IMR-90 (cell line): ENCODE data around the gene MT1A. TPM values are rescaled to one million over a fixed set of nuclear protein-coding genes. Genes with fewer than 3 reads are reported as not detected.

Source experiments
- ATAC-seq: fragments of 200-7000 bp; cut with Tn5 transposase; 2 replicates; pipeline ENCODE4 v1.9.1; 2020; ENCODE audit warnings: low read depth, mild to moderate bottlenecking, moderate library complexity
- BruUV-seq: library from RNA; stranded (reverse); fragments of 400-500 nt; replicated peaks from 2 replicates; lab custom pipeline; 2021; lab: Mats Ljungman, UMichigan
- CTCF ChIA-PET: fragments of 300-600 bp; formaldehyde crosslinking; extraction: SDS; loops from one replicate; lab custom pipeline; 2021; ENCODE audit warnings: antibody characterized with exemption; lab: Yijun Ruan, JAX
- POLR2A ChIA-PET: fragments of 300-600 bp; sonication (Branson Sonifier 250); formaldehyde crosslinking; loops from one replicate; lab custom pipeline; 2022; ENCODE audit warnings: antibody characterized with exemption; ENCODE audit not compliant: unreplicated experiment; lab: Charles Lee
- DNase-seq: peaks from one replicate; pipeline ENCODE4 v3.0.0; 2013
- H2AFZ ChIP-seq: replicated peaks from 2 replicates; pipeline ENCODE3; 2013; ENCODE audit warnings: low read length, mild to moderate bottlenecking; ENCODE audit not compliant: poor library complexity
- H2AK5ac ChIP-seq: 2 replicates; pipeline ENCODE4 v1.6.1; 2013; ENCODE audit warnings: low read depth, low read length, inconsistent platforms
- H2AK9ac ChIP-seq: replicated peaks from 2 replicates; pipeline ENCODE3; 2013; ENCODE audit warnings: mild to moderate bottlenecking, low read depth, low read length, moderate library complexity; ENCODE audit not compliant: poor library complexity
- H2BK120ac ChIP-seq: 2 replicates; pipeline ENCODE4 v1.6.1; 2013; ENCODE audit warnings: low read depth, low read length, inconsistent platforms
- H2BK15ac ChIP-seq: 3 replicates; pipeline ENCODE4 v1.6.1; 2013; ENCODE audit warnings: low read depth, low read length, inconsistent platforms
- H2BK20ac ChIP-seq: 2 replicates; pipeline ENCODE4 v1.6.1; 2013; ENCODE audit warnings: low read depth, mild to moderate bottlenecking, inconsistent platforms, low read length, moderate library complexity
- H2BK5ac ChIP-seq: 2 replicates; pipeline ENCODE4 v1.6.1; 2013; ENCODE audit warnings: mild to moderate bottlenecking, low read depth, low read length, inconsistent platforms; ENCODE audit not compliant: poor library complexity, severe bottlenecking
- H3K14ac ChIP-seq: replicated peaks from 2 replicates; pipeline ENCODE4 v1.6.1; 2013; ENCODE audit warnings: low read depth, low read length, inconsistent platforms
- H3K18ac ChIP-seq: 2 replicates; pipeline ENCODE4 v1.6.1; 2013; ENCODE audit warnings: low read depth, low read length, control low read depth
- H3K23ac ChIP-seq: 2 replicates; pipeline ENCODE4 v1.6.1; 2013; ENCODE audit warnings: low read depth, low read length, inconsistent platforms
- H3K27ac ChIP-seq: 2 replicates; pipeline ENCODE4 v1.5.1; 2013; ENCODE audit warnings: mild to moderate bottlenecking, control low read depth, low read length; ENCODE audit not compliant: insufficient read depth
- H3K27me3 ChIP-seq: 2 replicates; pipeline ENCODE4 v1.6.1; 2013; ENCODE audit warnings: low read length; ENCODE audit not compliant: control insufficient read depth, insufficient read depth
- H3K36me3 ChIP-seq: 2 replicates; pipeline ENCODE4 v1.6.1; 2013; ENCODE audit warnings: low read length, mixed read lengths; ENCODE audit not compliant: control insufficient read depth, insufficient read depth
- H3K4ac ChIP-seq: 2 replicates; pipeline ENCODE4 v1.6.1; 2013; ENCODE audit warnings: low read depth, low read length, inconsistent platforms
- H3K4me1 ChIP-seq: 2 replicates; pipeline ENCODE4 v1.6.1; 2013; ENCODE audit warnings: low read length, mixed read lengths; ENCODE audit not compliant: control insufficient read depth, insufficient read depth
- H3K4me2 ChIP-seq: 2 replicates; pipeline ENCODE4 v1.6.1; 2013; ENCODE audit warnings: low read depth, mild to moderate bottlenecking, control low read depth, low read length, moderate library complexity
- H3K4me3 ChIP-seq: 2 replicates; pipeline ENCODE4 v1.5.1; 2013; ENCODE audit warnings: low read depth, mild to moderate bottlenecking, control low read depth, low read length, moderate library complexity; ENCODE audit not compliant: insufficient read depth
- H3K56ac ChIP-seq: 2 replicates; pipeline ENCODE4 v1.6.1; 2013; ENCODE audit warnings: low read length, inconsistent platforms; ENCODE audit not compliant: insufficient read depth; ENCODE audit errors: extremely low read depth
- H3K79me1 ChIP-seq, 2 experiments: 2 replicates each; pipeline ENCODE4 v1.6.1; 2013; ENCODE audit warnings: low read length in 2 of 2, inconsistent platforms in 1 of 2, low read depth in 1 of 2
- H3K9ac ChIP-seq: 2 replicates; pipeline ENCODE4 v1.6.1; 2013; ENCODE audit warnings: low read depth, low read length, control low read depth
- H3K9me1 ChIP-seq: 2 replicates; pipeline ENCODE4 v1.6.1; 2013; ENCODE audit warnings: low read length, inconsistent platforms; ENCODE audit not compliant: insufficient read depth
- H3K9me3 ChIP-seq: 2 replicates; pipeline ENCODE4 v1.6.1; 2013; ENCODE audit warnings: low read length; ENCODE audit not compliant: control insufficient read depth, insufficient read depth
- H4K20me1 ChIP-seq: 2 replicates; pipeline ENCODE4 v1.6.1; 2013; ENCODE audit warnings: low read length, inconsistent platforms; ENCODE audit not compliant: insufficient read depth
- H4K5ac ChIP-seq: 2 replicates; pipeline ENCODE4 v1.6.1; 2013; ENCODE audit warnings: mild to moderate bottlenecking, low read depth, low read length, control low read depth
- H4K8ac ChIP-seq, 2 experiments: 2 replicates each; pipeline ENCODE4 v1.6.1; 2013; ENCODE audit warnings: low read depth in 2 of 2, low read length in 2 of 2, control low read depth in 1 of 2, inconsistent platforms in 1 of 2
- H4K91ac ChIP-seq: 2 replicates; pipeline ENCODE4 v1.6.1; 2013; ENCODE audit warnings: low read depth, low read length, inconsistent platforms; ENCODE audit not compliant: insufficient read depth
- BHLHE40 ChIP-seq: fragments of 150-350 bp; IDR thresholded peaks from 2 replicates; pipeline ENCODE4 v1.6.1; 2016; ENCODE audit warnings: mild to moderate bottlenecking, low read depth, low read length
- CEBPB ChIP-seq: IDR thresholded peaks from 2 replicates; pipeline ENCODE4 v1.6.1; 2012; ENCODE audit warnings: low read depth, low read length, improper control_type of control experiment
- CHD1 ChIP-seq: IDR thresholded peaks from 2 replicates; pipeline ENCODE4 v1.6.1; 2012; ENCODE audit warnings: low read depth, low read length, improper control_type of control experiment
- FOS ChIP-seq: fragments of 150-350 bp; IDR thresholded peaks from 2 replicates; pipeline ENCODE4 v1.6.1; 2016; ENCODE audit warnings: low read depth, low read length
- MAFK ChIP-seq: IDR thresholded peaks from 2 replicates; pipeline ENCODE4 v1.6.1; 2012; ENCODE audit warnings: low read depth, low read length, improper control_type of control experiment
- MAZ ChIP-seq: IDR thresholded peaks from 2 replicates; pipeline ENCODE4 v1.6.1; 2012; ENCODE audit warnings: low read depth, mild to moderate bottlenecking, low read length, improper control_type of control experiment, moderate library complexity, borderline replicate concordance
- NFE2L2 ChIP-seq: fragments of 150-350 bp; IDR thresholded peaks from 2 replicates; pipeline ENCODE4 v1.6.1; 2016; ENCODE audit warnings: low read depth, mild to moderate bottlenecking, low read length
- POLR2A ChIP-seq: IDR thresholded peaks from 2 replicates; pipeline ENCODE4 v1.6.1; 2012; ENCODE audit warnings: mild to moderate bottlenecking, low read depth, low read length
- RAD21 ChIP-seq: IDR thresholded peaks from 2 replicates; pipeline ENCODE4 v1.6.1; 2012; ENCODE audit warnings: low read length, improper control_type of control experiment
- RCOR1 ChIP-seq: IDR thresholded peaks from 2 replicates; pipeline ENCODE4 v1.6.1; 2012; ENCODE audit warnings: mild to moderate bottlenecking, low read length, improper control_type of control experiment; ENCODE audit not compliant: insufficient replicate concordance
- RFX5 ChIP-seq: IDR thresholded peaks from 2 replicates; pipeline ENCODE4 v1.8.0; 2012; ENCODE audit warnings: low read depth, mild to moderate bottlenecking, low read length, moderate library complexity
- SMC3 ChIP-seq: fragments of 150-350 bp; IDR thresholded peaks from 2 replicates; pipeline ENCODE4 v1.6.1; 2016; ENCODE audit warnings: low read depth, mild to moderate bottlenecking, antibody characterized with exemption, low read length, moderate library complexity
- WGBS, 2 experiments: methylation state at CpG; one replicate each; pipeline versions ENCODE4 v1.1.5 to v1.1.7; 2013; ENCODE audit warnings: missing lambda C conversion rate in 2 of 2; ENCODE audit not compliant: insufficient read length in 1 of 2; ENCODE audit errors: extremely low coverage in 2 of 2; 5-methylcytosine and 5-hydroxymethylcytosine counted together
- dilution Hi-C: fragments of 300-500 bp; cut with HindIII; formaldehyde crosslinking; loops from one replicate; pipeline ENCODE4 v1.14.3; 2018; ENCODE audit warnings: low sequenced_read_pairs; ENCODE audit not compliant: unreplicated experiment
- in situ Hi-C: fragments of 300-500 bp; cut with MboI; formaldehyde crosslinking; loops from 3 replicates; pipeline ENCODE4 v1.14.3; 2019; ENCODE audit warnings: low sequenced_read_pairs, inconsistent platforms, mixed read lengths
- intact Hi-C: fragments of 100-400 bp; cut with micrococcal nuclease; formaldehyde crosslinking; loops from 2 replicates; pipeline ENCODE4 v1.10.0; 2022
- polyA plus RNA-seq, 3 experiments: library from polyadenylated mRNA; depleted of rRNA; stranded (reverse); fragments of >200 nt; gene quantifications; 2 replicates each; pipeline ENCODE4 v1.2.3, GENCODE V29; 2012; ENCODE audit warnings: low replicate concordance in 1 of 3
- total RNA-seq: library from RNA; depleted of rRNA; stranded (reverse); fragments of >200 nt; gene quantifications from 2 replicates; pipeline ENCODE4 v1.2.3, GENCODE V29; 2012
- TF ChIP-seq, protein P1 (sequence below): fragments of 150-350 bp; IDR thresholded peaks from 2 replicates; pipeline ENCODE4 v1.6.1; 2017; ENCODE audit warnings: mild to moderate bottlenecking, antibody characterized with exemption, low read length, low read depth

MT1A gene
- total and polyA plus RNA-seq, 2 of the 4 experiments (the other 2 are of a cell fraction) = 1.6 TPM; not detected in 1

GRCh38 chr16:56591377-56592060 lies 46.9 kb upstream of the MT1A start:
- no peak overlapping the region for H4K5ac ChIP-seq
- no TSS peak for BruUV-seq
- no peak overlapping the region for H4K8ac ChIP-seq
- no peaks in the 10 kb centered on the region for H3K9me1 ChIP-seq
- peaks cover 2% of the 10 kb centered on the region; the same call in 1 of the 2 replicates for H3K4me1 ChIP-seq
- no peak overlapping the region for H3K23ac ChIP-seq
- WGBS, 2 experiments = no CpG with 5 or more reads among the region's 4 CpGs
- H3K4ac ChIP-seq = no peak overlapping the region
- H3K14ac ChIP-seq = no peak overlapping the region
- no peak for TF ChIP-seq RAD21
- TF ChIP-seq CEBPB = no peak
- no peak for TF ChIP-seq RCOR1
- TF ChIP-seq BHLHE40 = no peak
- TF ChIP-seq, protein P1, sequence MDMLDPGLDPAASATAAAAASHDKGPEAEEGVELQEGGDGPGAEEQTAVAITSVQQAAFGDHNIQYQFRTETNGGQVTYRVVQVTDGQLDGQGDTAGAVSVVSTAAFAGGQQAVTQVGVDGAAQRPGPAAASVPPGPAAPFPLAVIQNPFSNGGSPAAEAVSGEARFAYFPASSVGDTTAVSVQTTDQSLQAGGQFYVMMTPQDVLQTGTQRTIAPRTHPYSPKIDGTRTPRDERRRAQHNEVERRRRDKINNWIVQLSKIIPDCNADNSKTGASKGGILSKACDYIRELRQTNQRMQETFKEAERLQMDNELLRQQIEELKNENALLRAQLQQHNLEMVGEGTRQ = no peak
- TF ChIP-seq SMC3 = no peak
- no peak for TF ChIP-seq NFE2L2
- TF ChIP-seq FOS = no peak
- TF ChIP-seq MAZ = no peak
- TF ChIP-seq CHD1 = no peak
- TF ChIP-seq POLR2A = no peak
- no peak for TF ChIP-seq MAFK
- no peak for TF ChIP-seq RFX5
- ATAC-seq (no peak), DNase-seq (no peak)
- intact Hi-C loops = no loop called here
- no peak overlapping the region for H3K9ac ChIP-seq
- no peak overlapping the region for H3K18ac ChIP-seq
- in situ Hi-C loops = no loop called here
- H2AFZ ChIP-seq = peak overlapping the region; percentile 2
- H2BK5ac ChIP-seq = no peak overlapping the region
- no peak overlapping the region for H2AK5ac ChIP-seq
- no peaks in the 10 kb centered on the region for H4K20me1 ChIP-seq
- no peak overlapping the region for H2BK20ac ChIP-seq
- H2BK120ac ChIP-seq = no peak overlapping the region
- no peak overlapping the region for H2AK9ac ChIP-seq
- H3K4me3 ChIP-seq = no peak overlapping the region
- H3K79me1 ChIP-seq = no peaks in the 10 kb centered on the region
- no peaks in the 10 kb centered on the region for H3K36me3 ChIP-seq
- H3K9me3 ChIP-seq = peaks cover 3% of the 10 kb centered on the region; the same call in 1 of the 2 replicates
- POLR2A ChIA-PET = interaction anchor here (1.1 kb wide), 1 partner anchor 15 kb away, joined by 3 read pairs; no protein-coding TSS in a partner anchor
- no peak overlapping the region for H2BK15ac ChIP-seq
- H3K4me2 ChIP-seq = no peak overlapping the region
- H3K56ac ChIP-seq = no peak overlapping the region
- H3K27me3 ChIP-seq = peaks cover 48% of the 10 kb centered on the region
- CTCF ChIA-PET = interaction anchor here (0.6 to 1.0 kb wide), 3 partner anchors 9 to 35 kb away, joined by 3 to 4 read pairs (median 4); no protein-coding TSS in a partner anchor
- dilution Hi-C loops = no loop called here
- no peak overlapping the region for H3K27ac ChIP-seq
- no peak overlapping the region for H4K91ac ChIP-seq
